ENCODE data around the gene LITAF. TPM values are rescaled to one million over a fixed set of nuclear protein-coding genes. Genes with fewer than 3 reads are reported as not detected.

The LITAF gene
- total and polyA plus RNA-seq, 3 donors from 2014 or later, result 9.9 to 31.5 (median 13.6) TPM

GRCh38 chr16:11618107-11618717 lies 31.5 kb upstream of the LITAF start:
- Histone ChIP-seq H3K27me3 (no peaks in the 10 kb centered on the region), H3K27ac (no peak overlapping the region), H3K36me3 (ENCODE audit: low read depth, missing control alignments) (no peaks in the 10 kb centered on the region), H3K4me1 (peaks cover 10% of the 10 kb centered on the region), H3K4me3 (no peak overlapping the region), H3K9me3 (no peaks in the 10 kb centered on the region)
- 74 to 77% methylated on average over 10 to 14 of the region's 16 CpGs for WGBS, 2 donors
- no peak for DNase-seq
- TF ChIP-seq CTCF (IDR thresholded peaks at IDR 0.05) (no peak), POLR2A (IDR thresholded peaks at IDR 0.05) (no peak)
- intact Hi-C loops (cut with DNase I; ENCODE audit: low total_unique reads), result no loop called here

GRCh38 chr16:11615748-11616447 lies 29.2 kb upstream of the LITAF start:
- no peaks in the 10 kb centered on the region for H3K4me1 ChIP-seq
- intact Hi-C loops (cut with DNase I; ENCODE audit: low total_unique reads), result no loop called here
- 66 to 72% methylated on average over 8 of the region's 8 CpGs for WGBS, 2 donors

GRCh38 chr16:11614587-11615175 lies 28.0 kb upstream of the LITAF start:
- Histone ChIP-seq H3K9me3 (no peaks in the 10 kb centered on the region), H3K4me1 (no peaks in the 10 kb centered on the region), H3K36me3 (ENCODE audit: low read depth, missing control alignments) (no peaks in the 10 kb centered on the region), H3K4me3 (no peak overlapping the region), H3K27ac (no peak overlapping the region), H3K27me3 (no peaks in the 10 kb centered on the region)
- intact Hi-C loops (cut with DNase I; ENCODE audit: low total_unique reads), result no loop called here
- WGBS, 2 donors, result 76 to 84% methylated on average over 9 to 10 of the region's 10 CpGs
- no peak for TF ChIP-seq POLR2A (IDR thresholded peaks at IDR 0.05)
- no peak for TF ChIP-seq CTCF (IDR thresholded peaks at IDR 0.05)
- no peak for DNase-seq

More at GRCh38 chr16:11615748-11616447, 29.2 kb upstream of the LITAF start:
- Histone ChIP-seq H3K4me3 (no peak overlapping the region), H3K36me3 (ENCODE audit: low read depth, missing control alignments) (no peaks in the 10 kb centered on the region), H3K27ac (no peak overlapping the region), H3K9me3 (no peaks in the 10 kb centered on the region), H3K27me3 (no peaks in the 10 kb centered on the region)
- TF ChIP-seq POLR2A (IDR thresholded peaks at IDR 0.05) (no peak), CTCF (IDR thresholded peaks at IDR 0.05) (no peak)
- DNase-seq, result no peak

- intact Hi-C loops (cut with DNase I; ENCODE audit: low total_unique reads), result no loop called here
- H3K36me3 ChIP-seq (ENCODE audit: low read depth, missing control alignments), result no peaks in the 10 kb centered on the region
- H3K27ac ChIP-seq, result no peak overlapping the region
- H3K4me1 ChIP-seq, result no peaks in the 10 kb centered on the region
- no peak overlapping the region for H3K4me3 ChIP-seq
- H3K9me3 ChIP-seq, result no peaks in the 10 kb centered on the region
- 71 to 83% methylated on average over 13 to 20 of the region's 20 CpGs for WGBS, 2 donors
- no peaks in the 10 kb centered on the region for H3K27me3 ChIP-seq
- DNase-seq, result peak; percentile 54
- TF ChIP-seq CTCF (IDR thresholded peaks at IDR 0.05), result no peak
- TF ChIP-seq POLR2A (IDR thresholded peaks at IDR 0.05), result no peak
Measured at GRCh38 chr16:11613381-11614303, 26.9 kb upstream of the LITAF start.

Data from testis (tissue), 3 donors.